HEK293 (cell line): ENCODE data around the gene SELENOF.

Experiments
- CTCF ChIP-seq: fragments of 450-650 bp; formaldehyde crosslinking; IDR thresholded peaks from 2 replicates; pipeline ENCODE4 v1.5.1; 2016; ENCODE audit warnings: missing biosample characterization, missing genetic modification characterization
- ZNF549 ChIP-seq: fragments of 450-650 bp; IDR thresholded peaks from 2 replicates; pipeline ENCODE4 v1.5.1; 2018; ENCODE audit warnings: missing biosample characterization, missing genetic modification characterization, mild to moderate bottlenecking, inconsistent platforms, moderate library complexity

DNA sequence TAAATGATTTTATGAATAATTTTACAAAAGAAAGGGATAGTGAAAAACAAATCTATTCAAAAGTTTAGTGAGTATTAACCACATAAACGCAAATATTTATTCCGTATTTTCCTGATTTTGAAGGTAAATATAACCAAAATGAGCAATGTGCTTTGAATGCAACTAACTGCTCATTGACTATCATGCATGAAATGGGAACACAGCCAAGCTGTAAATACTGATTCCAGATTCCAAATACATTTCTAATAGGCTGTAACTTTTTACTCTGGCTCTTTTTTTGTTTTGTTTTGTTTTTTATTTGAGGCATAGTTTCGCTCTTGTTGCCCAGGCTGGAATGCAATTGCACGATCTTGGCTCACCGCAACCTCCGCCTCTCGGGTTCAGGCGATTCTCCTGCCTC is 41.8 kb downstream of the SELENOF start:
- TF ChIP-seq CTCF (tag by site-specific recombination) (no peak), ZNF549 (tag by site-specific recombination) (no peak)
